ENCODE measurements around the gene LY6G5C. TPM values are rescaled to one million over a fixed set of nuclear protein-coding genes. Genes with fewer than 3 reads are reported as not detected.

LY6G5C gene
- total and polyA plus RNA-seq, 2 experiments from 2014 or later = 2.1 TPM; not detected in 1

DNA sequence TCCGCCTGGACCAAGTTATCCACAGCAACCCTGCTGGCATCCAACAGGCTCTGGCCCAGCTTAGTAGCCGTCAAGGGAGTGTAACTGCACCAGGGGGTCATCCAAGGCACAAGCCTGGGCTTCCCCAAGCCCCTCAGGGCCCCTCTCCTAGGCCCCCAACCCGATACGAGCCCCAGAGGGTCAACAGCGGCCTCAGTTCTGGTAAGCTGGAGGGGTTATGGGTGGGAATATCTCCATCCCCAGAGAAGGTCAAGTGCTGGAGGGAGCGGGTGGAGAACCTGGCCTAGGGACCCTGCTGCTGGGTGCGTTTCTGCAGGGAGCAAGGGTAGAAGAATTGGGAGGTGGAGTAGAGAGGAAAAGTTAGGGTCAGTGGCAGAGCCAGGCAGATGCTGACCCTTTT is 47.4 kb downstream of the LY6G5C start (continued):
- TF ChIP-seq ZNF462 (CRISPR knock-in tag; IDR thresholded peaks at IDR 0.05) (no peak), ETS1 (IDR thresholded peaks at IDR 0.05) (no peak), EZH2phosphoT487 (IDR thresholded peaks at IDR 0.05; ENCODE audit: unreplicated experiment) (no peak), REST (IDR thresholded peaks at IDR 0.05; ENCODE audit: unreplicated experiment) (no peak), NANOG (IDR thresholded peaks at IDR 0.05; ENCODE audit: borderline replicate concordance) (no peak)

All from GM23338 (cell line).